Measurements from ENCODE around the gene IL16. TPM values are rescaled to one million over a fixed set of nuclear protein-coding genes. Genes with fewer than 3 reads are reported as not detected.

IL16 gene
- total RNA-seq, 1 experiment from 2014 or later: not detected

DNA sequence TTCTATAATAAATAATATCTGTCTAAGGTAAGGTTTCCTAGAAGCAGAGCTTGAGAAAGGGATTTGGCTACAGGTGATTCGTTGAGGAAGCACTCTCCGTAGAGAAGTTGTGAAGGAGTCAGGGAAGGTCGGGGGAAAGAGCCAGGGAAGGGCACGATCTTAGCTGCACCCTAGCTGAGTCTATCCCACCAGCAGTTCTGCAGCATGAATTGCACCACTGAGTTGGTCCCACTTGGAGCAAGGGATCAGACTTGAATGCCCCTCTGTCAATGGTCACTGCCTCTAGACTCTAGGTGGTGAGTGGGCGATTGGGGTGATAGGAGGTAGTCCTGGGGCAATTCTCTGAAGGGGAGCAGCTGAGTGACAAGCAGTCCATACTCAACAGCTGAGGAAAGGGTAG is 163.8 kb downstream of the IL16 start:
- Histone ChIP-seq H3K27me3 (replicated peaks) (no peaks in the 10 kb centered on the region), H3K9me3 (replicated peaks) (no peaks in the 10 kb centered on the region), H3K36me3 (no peaks in the 10 kb centered on the region), H3K4me1 (replicated peaks) (peaks cover 4% of the 10 kb centered on the region; the same call in 1 of the 2 replicates), H3K4me3 (no peak overlapping the region), H3K27ac (no peak overlapping the region)
- DNase-seq (ENCODE audit: low read depth in 1 of 2, low spot score in 2 of 2): no peak

GRCh38 chr15:81361891-81362290 is 165.2 kb downstream of the IL16 start:
- Histone ChIP-seq H3K36me3 (no peaks in the 10 kb centered on the region), H3K4me1 (replicated peaks) (peaks cover 4% of the 10 kb centered on the region; the same call in 1 of the 2 replicates), H3K9me3 (replicated peaks) (no peaks in the 10 kb centered on the region), H3K27ac (no peak overlapping the region), H3K27me3 (replicated peaks) (no peaks in the 10 kb centered on the region), H3K4me3 (no peak overlapping the region)
- no peak for DNase-seq (ENCODE audit: low read depth in 1 of 2, low spot score in 2 of 2)

GRCh38 chr15:81362790-81363189 is 166.1 kb downstream of the IL16 start:
- no peaks in the 10 kb centered on the region for H3K36me3 ChIP-seq
- H3K4me3 ChIP-seq: no peak overlapping the region
- H3K27me3 ChIP-seq (replicated peaks): no peaks in the 10 kb centered on the region
- H3K9me3 ChIP-seq (replicated peaks): no peaks in the 10 kb centered on the region
- no peak for DNase-seq (ENCODE audit: low read depth in 1 of 2, low spot score in 2 of 2)
- no peak overlapping the region for H3K27ac ChIP-seq
- H3K4me1 ChIP-seq (replicated peaks): no peaks in the 10 kb centered on the region

DNA sequence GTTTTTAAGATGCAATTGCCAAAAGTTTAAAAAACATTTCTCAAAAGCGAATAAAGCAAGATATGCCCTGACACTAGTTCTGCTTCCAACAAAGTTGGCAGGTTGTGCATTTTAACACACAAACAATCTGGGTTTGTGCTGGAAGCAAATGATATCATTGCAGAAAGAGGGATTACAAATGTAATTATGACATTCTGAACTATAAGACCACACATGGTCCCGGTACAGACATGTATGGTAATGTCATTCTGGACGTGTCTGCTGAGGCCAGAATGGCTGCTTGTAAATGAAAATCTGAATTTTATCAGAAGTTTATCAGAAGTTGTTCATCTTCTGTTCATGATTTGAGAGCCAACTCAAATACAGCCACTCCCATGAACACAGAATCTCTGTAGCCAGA is 166.6 kb downstream of the IL16 start:
- no peaks in the 10 kb centered on the region for H3K36me3 ChIP-seq
- H3K9me3 ChIP-seq (replicated peaks): no peaks in the 10 kb centered on the region
- no peak for DNase-seq (ENCODE audit: low read depth in 1 of 2, low spot score in 2 of 2)
- H3K27ac ChIP-seq: no peak overlapping the region
- no peaks in the 10 kb centered on the region for H3K4me1 ChIP-seq (replicated peaks)
- H3K4me3 ChIP-seq: no peak overlapping the region
- H3K27me3 ChIP-seq (replicated peaks): no peaks in the 10 kb centered on the region

Other genes starting within 250 kb of the IL16 start
- gene MESD, start 207.1 kb upstream of the IL16 start, total RNA-seq (2014; rRNA removed; shearing (Covaris generic)): 23.1 and 26.3 TPM in 2 replicates
- 40.3 and 42.3 TPM in 2 replicates for gene TLNRD1, start 196.0 kb upstream of the IL16 start, total RNA-seq (2014; rRNA removed; shearing (Covaris generic))
- gene CFAP161, start 62.6 kb upstream of the IL16 start, total RNA-seq (2014; rRNA removed; shearing (Covaris generic)): not detected in 2 replicates
- gene STARD5, start 127.3 kb downstream of the IL16 start, total RNA-seq (2014; rRNA removed; shearing (Covaris generic)): 6.3 and 8.2 TPM in 2 replicates
- gene TMC3, start 177.3 kb downstream of the IL16 start, total RNA-seq (2014; rRNA removed; shearing (Covaris generic)): 0.03 TPM in 1 of 2 replicates, not detected in the other

Data from SJSA1 (cell line).